HG02610 (cell line): Measurements from ENCODE around the gene PLXNA3.
A peak's percentile ranks its signal among the peaks of the same experiment; 100 is the strongest.

Experiments
- ATAC-seq: cut with Tn5 transposase; IDR thresholded peaks from one replicate; pipeline ENCODE4 v1.9.1; 2021; ENCODE audit warnings: mild to moderate bottlenecking, moderate library complexity; ENCODE audit not compliant: unreplicated experiment

Gene PLXNA3

DNA sequence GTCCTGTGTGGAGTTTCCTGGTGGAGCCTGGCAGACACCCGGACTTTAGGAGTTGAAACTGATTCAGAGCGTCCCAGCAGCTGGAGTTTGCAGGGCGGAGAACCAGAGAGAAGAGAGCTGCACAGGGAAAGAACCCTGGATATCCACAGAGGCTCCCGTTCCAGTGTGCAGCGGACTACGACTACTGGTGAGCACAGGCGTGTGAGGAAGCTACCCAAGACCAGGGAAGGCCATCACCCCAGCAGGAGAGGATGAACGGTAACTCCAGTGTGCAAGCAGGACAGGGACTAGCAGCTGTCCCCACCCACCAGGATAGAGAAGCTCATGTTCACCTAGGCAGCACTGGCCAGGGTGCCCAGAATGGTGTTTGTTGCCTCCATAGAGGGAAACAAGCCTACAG, 18.7 kb downstream of the PLXNA3 start:
- no peak for ATAC-seq

DNA sequence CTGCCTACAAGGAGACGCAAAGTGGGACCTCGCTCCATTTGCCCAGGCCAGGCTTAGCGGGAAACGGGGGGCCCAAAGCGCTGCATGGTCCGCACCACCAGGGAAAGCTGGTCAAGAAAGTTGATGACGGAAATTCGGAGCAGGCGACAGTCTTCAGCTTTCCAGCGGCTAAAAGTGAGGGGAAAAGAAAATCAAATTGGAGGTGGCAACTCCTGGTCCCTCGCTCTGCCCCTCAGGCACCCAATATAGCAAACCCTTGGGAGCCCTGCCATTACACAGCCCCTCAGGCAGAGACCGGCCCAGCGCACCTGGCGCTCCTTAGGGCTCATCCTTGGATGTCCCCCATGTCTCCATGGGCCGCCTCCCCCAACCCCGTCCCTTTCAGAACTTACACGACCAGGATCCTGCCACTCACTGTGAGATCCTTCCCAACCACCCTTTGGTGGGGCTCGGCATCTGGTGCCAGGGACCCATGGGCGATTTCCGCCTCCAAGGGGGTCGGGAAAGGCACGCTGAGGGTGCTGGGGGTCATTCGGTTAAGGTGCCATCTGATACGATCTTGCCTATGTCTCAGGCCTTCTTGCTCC, 19.9 kb downstream of the PLXNA3 start:
- no peak for ATAC-seq

DNA sequence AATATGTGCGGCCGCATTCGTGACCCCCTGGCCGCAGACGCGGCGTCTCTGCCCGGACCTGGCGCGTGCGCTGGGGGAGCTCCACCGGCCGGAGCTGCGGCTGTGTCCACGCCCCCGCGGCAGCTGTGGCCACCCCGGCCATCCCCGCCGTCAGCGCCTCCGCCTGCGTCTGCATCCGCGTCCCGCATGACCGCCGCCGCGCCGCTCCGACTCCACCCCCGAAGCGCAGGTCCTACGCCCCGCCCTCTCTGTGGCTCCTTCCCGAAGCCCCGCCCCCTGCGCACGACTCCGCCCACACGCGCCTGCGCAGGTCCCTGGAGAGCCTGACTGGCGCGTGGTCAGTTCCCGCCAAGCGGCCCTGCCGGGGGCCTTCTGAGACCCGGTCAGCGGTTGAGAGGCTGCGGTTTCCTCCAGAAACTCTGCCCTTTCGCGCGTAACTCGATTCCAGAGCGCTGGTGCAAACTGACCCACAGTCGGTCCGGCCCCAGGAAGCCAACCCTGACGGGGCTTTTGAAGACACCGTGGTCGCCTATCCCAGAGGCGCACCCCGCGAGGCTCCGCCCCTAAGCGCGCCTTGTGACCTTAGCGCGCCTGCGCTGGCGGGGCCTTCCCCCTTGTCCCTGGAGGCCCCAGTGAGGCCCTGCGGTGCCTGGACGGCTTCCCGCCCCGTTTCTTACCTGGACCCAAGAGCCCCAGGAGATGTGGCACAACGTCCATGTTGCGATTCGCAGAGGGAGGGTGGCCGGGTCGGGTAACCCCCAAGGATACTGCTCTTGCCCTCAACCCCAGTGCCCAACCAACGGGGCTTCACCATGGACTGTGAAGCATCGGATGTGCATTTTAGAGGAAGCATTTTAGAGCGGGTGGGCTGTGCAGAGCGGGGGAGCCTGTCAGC, 20.9 kb downstream of the PLXNA3 start, which contains the start of gene LAGE3:
Gene LAGE3 (minus strand): TSS at position 554 of the 895 bp plus-strand sequence. CDS start 366 bp downstream, at position 188.
- ATAC-seq, result peak; percentile 79

DNA sequence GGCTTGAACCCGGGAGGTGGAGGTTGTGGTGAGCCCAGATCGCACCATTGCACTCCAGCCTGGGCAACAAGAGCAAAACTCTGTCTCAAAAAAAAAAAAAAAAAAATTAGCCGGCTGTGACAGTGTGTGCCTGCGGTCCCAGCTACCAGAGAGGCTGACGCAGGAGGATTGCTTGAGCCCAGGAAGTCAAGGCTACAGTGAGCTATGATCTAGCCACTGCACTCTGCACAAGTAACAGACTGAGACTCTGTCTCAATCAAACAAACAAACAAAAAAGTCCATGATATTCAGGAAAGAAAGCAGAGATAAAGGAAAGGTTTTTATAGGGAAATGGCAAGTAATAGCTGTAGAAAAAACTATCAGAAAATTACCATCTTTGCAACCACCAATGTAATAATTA, 23.1 kb downstream of the PLXNA3 start:
- ATAC-seq, result no peak

DNA sequence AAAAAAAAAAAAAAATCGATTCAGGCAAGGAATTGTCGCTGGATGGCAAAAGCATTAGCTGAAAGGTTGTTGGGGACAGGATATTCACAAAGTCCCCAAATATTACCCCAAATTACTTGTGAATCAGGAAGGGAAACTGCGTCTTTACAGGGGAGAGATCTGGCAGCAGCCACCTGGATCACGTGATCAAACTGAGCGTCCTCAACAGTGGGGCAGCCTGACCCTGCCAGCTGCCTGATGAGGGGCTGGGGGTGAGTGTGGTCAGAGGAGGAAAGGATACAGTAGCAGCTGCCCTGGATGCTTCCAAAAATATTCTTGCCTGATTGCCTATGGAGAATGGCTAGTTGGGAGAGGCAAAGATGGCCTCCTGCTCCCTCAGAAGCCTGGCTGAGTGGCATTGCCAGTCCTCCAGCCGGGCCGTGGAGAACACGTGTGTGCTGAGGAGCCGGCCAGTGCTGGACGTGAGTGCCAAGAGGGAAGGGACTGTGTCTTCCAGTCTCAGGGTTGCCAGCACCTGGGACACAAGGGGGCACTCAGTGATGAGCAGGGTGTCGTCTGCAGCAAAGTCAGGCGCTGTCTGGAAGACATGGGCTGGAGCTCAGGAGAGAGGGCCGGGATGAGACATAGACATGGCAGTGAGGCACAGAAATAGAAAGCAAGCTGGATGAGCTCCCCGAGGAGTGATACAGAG, 24.0 kb downstream of the PLXNA3 start:
- no peak for ATAC-seq

DNA sequence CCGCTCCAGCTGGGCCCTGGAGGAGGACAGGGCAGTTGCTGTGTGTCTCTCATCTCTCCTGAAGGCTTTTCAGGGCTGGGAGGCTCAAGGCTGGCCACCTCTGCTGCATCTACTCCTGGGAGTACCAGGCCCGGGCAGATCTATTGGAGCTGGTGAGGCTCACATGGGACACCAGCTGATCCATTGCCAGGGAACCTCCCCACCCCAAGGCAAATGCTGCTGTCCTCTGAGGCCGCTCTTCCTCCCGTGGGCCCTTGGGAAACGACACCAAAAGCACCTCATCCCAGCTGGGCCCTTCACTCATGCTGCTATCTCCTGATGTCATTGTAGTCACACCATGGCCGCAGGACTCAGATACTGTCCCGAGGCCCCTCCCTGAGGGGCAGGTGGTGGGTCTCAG, 24.7 kb downstream of the PLXNA3 start:
- no peak for ATAC-seq

DNA sequence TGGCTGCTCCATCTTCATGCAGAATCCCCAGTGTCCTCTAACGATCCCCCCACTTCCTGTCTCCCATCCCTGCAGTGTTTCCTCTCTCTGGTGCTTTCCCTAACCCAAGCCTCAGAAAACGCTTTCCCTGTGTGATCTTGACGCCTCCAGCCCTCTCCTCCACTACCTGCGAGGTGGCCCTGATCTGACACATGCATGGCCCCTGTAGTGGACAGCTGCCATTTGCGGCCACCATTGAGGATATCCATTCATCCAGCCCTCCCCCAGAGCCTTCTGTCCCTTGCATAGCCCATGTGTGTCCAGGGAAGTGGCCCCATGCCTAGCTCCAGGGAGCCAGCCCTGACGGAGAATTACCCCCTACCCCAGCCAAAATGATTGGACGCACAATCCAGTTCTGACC, 25.2 kb downstream of the PLXNA3 start:
- no peak for ATAC-seq

DNA sequence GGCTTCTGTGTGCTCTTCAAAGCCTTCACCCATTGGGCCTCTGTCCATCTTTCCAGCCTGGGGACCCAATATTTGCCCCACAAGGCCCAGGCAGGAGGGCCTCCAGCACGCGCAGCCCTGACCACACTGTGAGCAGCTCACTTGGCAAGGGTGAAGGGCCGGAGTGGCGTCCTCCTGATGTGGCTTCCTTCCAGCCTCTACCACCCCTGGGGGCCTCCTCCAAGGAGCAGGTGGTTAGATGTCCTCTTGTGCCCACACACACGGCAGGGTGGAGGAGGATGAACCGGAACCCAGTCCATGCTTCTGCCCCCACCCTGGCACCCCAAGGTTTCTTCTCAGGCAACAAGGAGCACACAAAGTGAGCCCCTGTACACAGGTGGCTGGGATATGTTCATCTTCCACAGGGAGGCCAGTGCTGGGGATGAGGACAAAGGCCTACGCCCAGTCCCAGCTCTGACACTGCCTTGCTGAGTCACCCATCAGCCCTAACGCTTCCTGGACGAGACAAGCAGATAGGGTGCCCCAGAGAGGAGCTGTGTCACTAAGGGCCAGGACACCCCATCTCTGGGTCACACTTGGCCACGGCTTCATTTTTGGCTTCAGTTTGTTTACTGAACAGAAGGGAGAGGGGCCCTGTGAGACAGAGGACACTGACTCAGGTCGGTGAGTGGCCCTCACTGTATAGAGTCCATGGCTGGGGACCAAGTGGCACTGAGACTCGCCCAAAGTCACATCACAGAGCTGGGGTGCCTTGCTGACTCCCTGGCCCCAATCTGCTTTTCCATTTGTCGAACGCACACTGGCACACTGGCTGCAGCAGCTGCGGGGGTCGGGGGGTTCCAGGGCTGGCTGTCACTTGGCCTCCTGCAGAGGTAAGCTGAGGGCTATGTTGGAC, 26.4 kb downstream of the PLXNA3 start:
- no peak for ATAC-seq

DNA sequence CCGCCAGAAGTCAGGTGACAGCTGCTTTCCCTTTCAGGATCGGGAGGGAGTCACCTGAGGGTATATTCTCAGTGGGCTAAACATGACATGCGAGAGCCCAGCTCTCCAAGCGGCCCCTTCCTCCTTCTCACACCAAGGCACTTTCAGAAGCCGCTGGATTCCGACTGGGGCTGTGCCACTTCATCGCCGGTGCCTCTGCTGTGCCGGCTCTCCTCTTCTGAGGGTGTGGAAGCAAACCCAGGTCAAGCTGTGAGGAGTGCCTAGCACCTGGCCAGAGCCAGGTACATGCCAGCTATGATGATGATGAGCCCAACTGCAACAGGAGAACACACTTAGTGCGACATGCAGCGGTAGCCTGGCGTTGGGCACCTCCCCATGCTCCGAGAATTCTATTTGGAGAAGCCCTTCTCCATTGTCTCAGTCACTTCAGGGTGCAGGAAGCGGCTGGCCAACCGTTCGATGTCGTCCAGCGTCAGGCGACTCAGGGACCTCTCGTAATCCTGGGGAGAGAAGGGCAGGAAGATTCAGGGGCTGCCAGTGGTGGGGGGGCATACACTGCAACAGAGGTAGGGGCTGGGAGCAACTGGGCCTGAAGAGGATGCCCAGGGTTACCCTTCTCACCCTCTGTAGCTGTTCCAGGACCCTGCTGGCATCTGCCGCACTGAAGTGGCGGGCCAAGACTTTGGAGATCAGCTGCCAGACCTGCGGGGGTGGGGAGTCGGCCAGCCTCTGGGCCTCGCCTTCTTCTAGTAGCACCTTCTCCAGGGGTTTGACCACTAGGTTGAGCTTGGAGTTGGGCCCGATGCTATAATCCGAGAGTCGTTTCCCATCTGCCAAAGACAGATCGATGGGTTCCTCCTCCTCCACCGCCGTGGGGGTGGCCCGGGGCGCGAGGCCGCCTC, 27.3 kb downstream of the PLXNA3 start:
- ATAC-seq, result no peak

DNA sequence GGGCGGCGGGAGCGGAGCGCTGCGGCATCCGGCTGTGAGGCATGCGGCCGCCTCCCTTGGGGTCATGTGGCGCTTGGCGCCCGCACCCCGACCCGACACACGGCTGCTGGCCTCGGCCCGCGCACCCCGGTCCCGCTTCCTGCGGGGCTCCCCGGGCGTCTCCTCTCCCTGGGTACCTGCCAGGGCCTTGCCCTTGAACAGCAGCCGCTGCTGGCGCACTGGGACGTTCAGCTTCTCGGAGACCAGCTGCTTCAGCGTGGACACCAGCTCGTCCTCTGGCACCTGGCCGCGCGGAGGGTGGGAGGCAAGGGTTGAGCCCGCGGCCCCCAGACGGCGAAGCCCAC, 27.9 kb downstream of the PLXNA3 start:
- no peak for ATAC-seq

DNA sequence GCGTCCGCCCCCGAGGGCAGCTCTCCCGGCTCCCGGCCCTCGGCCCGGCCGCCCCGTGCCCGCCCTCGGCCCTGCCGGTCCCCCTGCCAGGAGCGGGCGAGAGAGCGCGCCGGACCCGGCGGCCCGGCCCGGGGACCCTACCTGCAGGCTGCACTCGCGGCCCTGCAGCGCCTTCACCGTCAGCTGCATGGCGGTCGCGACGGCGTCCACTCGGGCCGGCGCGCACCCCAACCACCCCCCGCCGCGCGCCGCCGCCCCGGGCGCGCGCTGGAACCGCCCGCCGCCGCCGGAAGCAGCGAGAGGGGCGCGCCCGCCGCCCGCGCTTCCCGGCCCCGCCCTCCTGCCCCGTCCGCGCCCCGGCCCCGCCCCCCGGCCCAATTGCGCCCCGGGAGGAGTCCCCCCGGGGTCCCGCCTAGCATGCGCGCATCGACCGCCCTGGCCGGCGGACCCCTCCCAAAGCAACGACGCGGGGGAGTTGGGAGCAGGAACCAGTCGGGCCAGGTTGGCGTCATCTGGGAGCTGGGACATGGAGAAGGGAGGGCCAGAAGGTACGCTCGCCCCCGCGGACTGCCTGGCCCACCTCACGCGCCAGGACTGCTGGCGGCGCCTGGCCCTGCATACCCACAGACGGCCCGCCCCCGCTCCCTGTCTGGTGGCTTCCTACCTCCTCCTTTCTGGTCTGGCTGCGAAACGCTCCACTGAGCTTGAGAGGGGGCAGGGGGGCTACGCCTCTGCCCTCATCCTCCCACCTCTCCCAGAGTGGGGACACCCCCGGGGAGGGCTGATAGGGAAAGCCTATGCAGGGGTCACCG, 28.5 kb downstream of the PLXNA3 start, which contains the start of gene UBL4A:
Gene UBL4A (minus strand): TSS at position 220 of the 812 bp plus-strand sequence. CDS start 31 bp downstream, at position 189.
- no peak for ATAC-seq

DNA sequence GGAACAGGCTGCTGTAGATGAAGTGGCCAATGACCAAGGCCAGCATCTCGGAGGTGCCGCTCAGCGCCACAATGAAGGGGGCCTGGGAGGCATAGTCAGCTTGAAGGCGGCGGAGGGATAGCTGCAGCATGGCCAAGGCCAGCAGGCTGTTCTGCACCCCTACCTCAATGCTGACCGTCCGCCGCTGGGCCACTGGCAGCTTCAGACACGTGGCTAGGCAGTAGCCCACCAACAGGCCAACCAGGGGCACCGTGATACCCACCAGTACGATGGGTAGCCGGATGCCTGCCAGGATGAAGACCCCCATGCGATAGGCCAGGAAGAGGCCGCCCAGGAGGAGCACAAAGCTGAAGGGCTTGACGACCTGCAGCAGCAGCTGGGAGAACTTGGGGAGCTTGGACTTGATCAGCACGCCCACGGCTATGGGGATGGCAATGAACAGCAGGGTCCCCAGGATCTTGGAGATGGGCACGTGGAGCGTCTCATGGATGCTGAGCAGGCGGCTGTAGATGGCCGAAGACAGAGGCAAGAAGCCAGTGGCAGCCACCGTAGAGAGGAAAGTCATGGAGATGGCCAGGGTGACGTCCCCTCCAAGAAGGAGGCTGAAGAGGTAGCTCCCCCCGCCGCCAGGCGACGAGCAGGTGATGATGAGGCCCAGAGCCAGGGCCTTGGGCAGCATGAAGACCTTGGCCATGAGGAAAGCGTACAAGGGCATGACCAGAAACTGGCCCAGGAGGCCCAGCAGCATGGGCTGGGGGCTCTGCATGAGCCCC, 29.6 kb downstream of the PLXNA3 start:
- ATAC-seq, result no peak

DNA sequence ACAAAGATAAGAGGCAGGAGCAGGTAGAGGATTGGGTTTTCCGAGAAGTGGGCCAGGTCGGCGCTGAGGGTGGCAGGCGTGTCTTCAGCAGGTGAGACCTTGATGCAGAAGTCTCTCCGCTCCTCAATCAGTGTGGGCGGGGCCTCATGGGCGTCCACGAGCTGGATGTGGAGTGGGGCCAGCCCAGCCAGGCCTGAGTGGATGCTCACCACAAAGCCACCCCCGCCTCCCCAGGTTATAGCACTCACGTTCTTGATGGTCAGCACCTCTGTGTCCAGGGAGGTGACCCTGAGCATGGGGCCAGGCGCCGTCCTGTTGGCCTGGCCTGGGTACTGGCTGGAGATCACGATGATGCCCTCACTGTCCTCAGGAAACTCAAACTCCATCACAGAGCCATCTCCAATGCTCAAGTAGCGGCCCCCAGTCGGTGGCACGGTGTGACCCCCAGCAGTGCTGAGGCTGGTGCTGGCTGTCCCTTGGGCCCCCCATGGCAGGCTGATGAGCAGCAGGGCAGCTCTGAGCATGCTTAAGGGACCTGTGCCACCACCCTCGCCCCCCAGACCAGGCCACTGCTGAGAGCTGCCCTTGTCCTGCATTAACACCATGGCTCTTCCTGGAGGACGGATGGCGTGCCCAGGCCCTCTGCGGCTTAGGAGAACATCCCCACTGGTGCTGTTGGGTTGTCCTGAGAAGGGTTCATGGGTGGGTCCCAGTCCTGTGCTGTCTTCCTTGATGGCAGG, 30.4 kb downstream of the PLXNA3 start:
- ATAC-seq, result no peak

DNA sequence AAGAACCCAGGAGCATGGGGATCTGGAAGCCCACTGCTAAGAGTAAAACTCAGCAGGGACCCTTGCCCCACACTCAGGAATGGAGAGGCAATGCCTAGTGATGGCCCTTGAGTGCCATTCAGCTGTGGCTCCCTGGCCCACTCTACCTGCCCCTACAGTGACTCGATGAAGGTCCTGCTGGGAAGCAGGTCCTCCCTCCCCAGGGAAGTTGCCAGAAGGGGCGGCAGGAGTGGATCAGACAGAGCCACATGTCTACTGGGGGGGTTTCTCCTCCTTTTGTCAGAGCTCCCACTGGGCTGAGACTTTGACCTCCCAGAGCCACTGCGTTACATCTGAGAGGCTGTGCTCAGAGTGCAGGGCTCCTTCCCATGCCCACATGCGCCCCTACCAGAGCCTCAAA, 31.1 kb downstream of the PLXNA3 start:
- no peak for ATAC-seq

DNA sequence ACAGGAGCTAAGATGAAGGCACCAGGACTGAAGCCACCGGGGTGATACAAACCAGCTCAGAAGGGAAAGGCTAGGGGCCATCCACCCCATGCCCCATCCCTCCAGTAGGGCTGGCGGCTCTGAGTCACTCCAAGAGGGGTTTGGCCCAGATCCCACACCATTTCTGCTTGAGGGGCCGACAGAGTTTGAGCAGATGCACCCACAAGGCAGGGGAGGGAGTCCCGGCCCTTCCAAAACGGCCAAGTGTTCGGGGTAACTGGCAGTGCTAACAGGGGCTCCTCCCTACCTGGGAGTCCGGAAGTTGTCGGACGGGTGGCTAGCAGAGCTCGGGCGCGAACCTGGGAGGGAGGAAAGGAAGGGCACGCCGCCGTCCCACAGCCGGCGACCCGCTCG, 31.9 kb downstream of the PLXNA3 start:
- peak; percentile 19 for ATAC-seq

DNA sequence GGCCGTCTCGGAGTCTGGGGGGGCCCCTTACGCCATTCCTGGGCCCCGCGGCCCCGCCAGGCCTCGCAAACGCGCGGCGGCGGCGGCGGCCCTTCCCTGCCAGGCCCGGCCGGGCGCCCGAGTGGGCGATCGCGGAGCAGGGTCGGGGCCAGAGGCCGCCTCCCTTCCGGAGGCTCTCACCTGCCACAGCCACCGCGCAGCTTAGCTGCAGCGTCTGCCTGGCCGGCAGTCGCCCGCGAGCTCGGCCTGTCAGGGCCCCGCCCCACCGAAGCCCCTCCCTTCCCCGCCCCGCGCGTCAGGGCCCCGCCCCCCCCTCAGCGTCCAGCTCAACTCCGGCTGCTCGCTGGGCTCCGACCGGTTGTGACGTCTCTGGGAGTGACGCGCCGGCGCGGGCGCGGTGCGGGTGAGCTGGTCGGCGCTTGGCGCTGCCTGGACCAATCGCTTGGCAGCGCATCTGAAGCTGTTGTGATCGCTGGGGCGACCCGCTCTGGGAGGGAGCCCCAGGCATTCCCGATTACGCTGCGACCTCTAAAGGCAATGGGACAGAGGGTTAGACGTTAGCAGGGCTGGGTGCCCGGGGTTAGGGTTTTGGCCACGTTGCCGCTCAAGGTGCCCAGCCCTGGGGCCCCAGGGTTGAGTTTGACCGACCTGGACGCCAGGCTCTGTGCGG, 32.5 kb downstream of the PLXNA3 start, which contains the start of gene SLC10A3:
Gene SLC10A3 (minus strand): TSS at position 216 of the 670 bp plus-strand sequence. CDS start 1,689 bp downstream, outside the sequence.
- peak; percentile 83 for ATAC-seq

DNA sequence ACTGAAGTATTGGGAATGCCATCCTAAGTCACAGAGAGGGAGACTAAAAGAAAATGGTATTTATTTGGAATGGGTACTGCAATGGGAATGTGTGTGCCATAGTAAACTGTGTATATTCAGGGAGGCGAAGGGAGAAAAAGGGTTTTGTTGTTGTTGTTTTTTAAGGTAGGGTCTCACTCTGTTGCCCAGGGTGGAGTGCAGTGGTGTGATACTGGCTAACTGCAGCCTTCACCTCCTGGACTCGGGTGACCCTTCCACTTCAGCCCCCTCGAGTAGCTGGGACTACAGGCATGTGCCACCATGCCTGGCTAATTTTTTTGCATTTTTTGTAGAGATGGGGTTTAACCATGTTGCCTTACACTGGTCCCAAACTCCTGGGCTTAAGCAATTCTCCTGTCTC, 36.6 kb downstream of the PLXNA3 start:
- no peak for ATAC-seq
